Measurements from ENCODE around the gene ABI3.

ABI3 gene

DNA sequence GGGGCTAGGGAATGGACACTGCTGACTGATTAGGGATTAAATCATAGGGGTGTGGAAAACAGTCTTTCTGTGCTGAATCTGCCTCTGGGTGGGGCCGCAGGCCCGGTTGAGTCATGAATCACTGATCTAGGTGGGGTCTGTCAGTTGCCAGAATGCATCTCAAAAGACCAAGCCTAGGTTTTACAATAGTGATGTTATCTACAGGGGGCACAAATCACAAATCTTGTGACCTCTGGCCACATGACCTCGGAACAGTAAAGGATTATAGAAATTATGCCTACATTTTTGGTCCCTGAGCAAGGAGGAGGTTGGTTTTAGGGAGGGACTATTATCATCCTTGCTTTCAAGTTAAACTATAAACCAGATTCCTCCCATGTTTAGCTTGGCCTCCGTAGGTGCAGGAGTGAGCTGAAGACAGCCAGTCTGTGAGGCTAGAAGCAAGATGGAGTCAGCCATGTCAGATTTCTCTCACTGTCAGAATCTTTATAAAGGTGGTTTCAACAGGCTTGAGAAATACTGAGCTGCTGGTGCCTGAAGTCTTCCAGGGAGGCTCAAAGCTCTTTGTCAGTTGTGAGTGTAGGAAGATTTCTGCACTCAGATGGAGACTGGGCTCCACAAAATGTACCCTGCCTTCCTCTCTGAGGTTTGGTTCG lies 13.0 kb upstream of the ABI3 start:
- DNase-seq, result peak; percentile 11

DNA sequence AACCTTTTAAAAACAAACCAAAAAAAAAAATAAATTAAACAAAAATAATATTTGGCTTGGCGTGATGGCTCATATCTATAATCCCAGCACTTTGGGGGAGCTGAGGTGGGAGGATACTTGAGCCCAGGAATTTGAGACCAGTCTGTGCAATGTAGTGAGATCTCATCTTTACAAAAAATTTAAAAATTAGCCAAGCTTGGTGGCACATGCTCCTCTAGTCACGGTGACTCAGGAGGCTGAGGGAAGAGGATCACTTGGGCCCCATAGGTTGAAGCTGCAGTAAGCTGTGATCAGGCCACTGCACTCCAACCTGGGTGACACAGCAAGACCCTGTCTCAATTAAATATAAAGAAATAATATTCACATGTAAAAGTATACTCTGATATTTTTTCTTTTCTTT lies 12.3 kb upstream of the ABI3 start:
- DNase-seq, result no peak

DNA sequence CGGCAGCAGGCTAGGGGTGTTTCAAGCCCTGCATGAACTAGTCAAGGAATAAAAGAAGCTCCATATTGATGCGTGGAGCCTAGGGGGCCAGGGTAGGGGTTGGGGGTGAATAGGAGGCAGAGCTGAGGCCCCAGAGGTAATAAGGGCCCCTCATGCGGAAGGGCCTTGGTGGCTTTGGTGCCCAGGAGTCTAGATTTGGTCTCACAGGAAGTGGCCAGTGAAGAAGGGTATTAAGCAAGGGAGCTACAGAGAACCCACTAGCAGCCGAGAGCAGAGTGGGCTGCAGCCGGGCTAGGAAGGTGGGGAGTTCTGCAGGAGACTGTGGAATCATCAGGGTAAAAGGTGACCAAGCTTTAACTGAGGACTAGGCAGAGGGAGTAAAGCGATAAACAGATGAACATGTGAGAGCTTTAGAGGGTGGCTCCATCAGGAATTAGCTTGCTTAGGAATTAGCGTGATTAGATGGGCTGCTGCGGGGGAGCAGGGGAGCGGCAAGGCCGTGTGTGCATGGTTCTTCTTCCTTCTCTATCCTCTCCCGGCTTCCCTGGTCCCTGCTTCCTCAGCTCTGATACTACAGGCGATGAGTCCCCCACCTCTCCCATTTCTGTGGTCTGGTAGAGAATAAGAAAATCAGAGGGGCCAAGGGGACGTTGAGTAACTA lies 10.0 kb upstream of the ABI3 start:
- DNase-seq, result no peak

DNA sequence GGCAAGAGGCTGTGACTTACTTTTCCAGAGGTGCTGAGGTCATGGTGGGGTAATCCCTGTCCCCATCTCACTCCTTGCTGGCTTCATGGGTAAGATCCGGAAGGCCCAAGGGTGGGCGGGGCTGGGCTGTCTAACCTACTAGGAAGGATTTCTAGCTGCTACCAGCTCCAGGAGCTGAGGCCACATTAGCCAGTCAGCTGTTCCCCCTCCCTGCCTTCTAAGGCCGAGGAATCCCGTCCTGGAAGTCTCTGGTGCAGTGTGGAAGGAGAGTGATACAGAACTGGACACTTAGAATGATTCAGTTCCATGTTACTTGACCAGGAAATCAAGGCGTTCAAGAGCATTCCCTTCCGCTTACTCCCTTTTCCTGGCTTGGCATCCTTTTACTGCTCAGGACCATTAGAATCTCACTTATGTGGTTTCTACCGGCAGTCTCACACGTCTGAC lies 9.0 kb upstream of the ABI3 start:
- DNase-seq, result peak; percentile 80

DNA sequence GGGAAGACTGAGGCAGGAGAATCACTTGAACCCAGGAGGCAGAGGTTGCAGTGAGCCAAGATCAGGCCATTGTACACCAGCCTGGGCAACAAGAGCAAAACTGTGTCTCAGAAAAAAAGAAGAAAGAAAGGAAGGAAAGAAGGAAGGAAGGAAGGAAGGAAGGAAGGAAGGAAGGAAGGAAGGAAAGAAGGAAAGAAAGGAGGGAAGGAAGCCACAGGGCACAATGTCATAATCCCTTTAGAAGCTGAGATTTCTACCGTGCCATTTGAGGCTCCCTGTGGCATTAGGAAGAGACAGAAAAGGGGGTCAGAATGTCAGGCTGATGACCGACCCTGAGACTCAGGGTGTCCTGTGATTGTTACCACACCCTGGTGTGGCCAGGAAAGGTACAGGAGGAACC lies 6.7 kb upstream of the ABI3 start:
- no peak for DNase-seq

DNA sequence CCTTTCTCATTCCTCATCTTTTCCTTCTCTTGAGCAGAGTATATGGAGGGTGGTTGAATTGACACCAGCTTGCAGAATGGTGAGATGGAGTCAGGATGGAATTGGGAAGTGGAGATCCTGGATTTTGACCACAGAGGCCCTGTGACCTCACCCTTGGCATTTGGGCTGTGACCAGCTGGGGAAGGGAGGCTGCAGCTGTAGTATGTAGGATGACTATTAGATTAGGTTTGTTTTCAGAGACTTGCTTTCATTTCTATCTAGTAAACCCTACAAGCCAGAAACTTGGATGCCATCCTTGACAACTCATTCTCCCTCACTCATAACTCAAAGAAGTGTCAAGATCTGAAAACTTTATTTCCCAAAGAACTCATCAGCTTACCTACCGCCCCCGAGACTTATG lies 6.0 kb upstream of the ABI3 start:
- peak; percentile 18 for DNase-seq

DNA sequence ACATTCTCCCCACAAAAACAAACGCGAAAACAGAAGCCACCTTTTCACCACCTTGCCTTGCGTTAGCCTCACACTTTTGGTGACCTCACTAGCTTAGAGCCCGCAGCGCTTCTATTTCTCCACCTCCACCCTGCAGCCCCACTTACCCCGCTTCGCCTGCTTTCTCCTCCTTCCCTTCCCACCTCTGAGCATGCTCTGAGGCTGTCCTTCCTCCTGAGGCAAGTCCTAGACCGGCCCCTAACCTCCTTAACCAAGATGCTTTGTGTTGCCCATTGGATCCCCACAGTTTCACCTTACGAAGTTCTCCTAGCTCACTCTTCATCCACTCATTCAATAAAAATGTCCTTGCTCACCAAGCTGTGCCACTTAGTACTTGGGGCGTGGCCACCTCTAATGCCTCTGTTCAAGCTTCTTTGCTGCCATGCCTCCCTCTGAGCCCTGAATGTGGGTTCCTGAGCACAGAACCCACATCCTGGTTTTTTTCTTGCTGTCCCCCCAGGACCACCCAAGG lies 1.4 kb upstream of the ABI3 start:
- DNase-seq, result no peak

DNA sequence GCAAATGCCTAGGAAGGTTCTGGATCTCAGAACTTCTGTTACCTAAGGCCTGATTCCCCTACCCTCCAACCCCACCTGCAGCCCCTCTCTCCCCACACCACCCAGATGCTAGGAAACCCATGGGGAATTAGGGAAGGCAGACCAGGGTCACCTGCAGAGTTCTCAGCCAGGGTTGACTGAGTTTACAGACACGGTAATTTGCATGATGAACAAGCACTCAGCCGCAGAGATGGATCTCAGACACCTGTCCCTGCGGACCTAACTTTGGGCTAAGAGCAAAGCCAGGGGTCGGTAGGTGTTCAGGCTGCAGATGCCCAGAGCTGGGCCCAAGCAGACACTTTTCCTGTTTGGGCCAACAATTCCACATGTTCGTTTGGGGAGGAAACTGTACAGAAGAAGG lies 2.9 kb downstream of the ABI3 start:
- no peak for DNase-seq

DNA sequence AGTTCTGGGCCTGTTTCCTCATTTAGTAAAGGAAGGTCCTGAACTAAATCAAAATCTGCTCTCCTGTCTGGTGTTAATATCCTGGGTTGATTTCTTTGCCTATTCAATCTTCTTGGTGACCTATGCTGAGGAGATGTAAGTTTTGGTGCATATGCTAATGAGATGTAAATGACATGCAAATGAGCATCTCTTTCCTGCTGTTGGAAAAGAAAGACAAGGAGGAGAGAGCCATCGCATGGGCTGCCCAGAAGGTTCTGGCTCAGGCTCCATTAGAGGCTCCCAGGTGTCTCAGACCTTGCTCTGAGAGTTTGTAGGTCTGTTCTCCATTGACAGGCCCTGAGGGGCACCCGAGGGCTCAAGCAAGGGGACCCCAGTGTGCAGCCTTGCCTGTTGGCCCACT lies 3.3 kb downstream of the ABI3 start:
- DNase-seq, result no peak

DNA sequence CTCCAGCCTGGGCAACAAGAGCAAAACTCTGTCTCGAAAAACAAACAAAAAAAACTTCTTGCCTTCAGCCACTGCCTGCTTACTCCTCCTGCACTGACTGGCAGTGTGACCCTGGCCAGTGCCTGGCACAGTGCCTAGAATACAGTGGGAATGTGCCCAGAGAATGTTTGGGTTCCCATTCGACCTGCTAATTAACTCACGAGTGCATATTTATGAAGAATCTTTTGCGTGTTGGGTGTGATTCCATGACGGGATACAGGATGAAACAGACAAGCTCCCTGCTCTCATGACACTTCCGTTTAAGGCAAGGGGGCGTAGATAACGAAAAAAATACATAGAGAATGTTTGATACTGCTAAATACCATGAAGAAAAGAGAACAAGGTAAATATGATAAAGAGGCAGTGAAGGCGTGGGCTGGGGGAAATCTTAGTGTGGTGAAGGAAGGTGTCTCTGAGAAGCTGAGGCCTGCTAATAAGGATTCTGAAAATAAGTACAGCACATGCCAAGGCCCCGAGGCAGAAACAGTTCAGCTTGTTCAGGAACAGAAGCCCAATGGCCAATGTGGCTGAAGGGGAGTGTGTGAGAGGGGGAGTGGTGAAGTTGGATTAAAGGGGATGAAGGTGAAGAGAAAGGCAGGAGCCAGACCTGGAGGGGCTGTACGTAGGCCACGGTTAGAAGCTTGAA lies 4.3 kb downstream of the ABI3 start:
- DNase-seq, result no peak

DNA sequence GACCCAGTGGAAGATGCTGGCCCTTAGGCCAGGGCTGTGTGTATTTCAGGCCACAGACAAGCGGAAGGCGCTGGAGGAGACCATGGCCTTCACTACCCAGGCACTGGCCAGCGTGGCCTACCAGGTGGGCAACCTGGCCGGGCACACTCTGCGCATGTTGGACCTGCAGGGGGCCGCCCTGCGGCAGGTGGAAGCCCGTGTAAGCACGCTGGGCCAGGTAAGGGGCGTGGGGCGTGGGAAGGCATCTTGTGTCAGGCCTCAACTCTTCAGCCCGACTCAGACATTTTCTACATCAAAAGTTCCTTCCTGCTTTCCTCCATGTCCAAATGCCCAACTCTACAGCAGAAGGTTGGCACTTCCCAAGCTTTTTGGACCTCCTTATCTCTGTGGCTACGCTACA lies 6.0 kb downstream of the ABI3 start:
- DNase-seq, result no peak

DNA sequence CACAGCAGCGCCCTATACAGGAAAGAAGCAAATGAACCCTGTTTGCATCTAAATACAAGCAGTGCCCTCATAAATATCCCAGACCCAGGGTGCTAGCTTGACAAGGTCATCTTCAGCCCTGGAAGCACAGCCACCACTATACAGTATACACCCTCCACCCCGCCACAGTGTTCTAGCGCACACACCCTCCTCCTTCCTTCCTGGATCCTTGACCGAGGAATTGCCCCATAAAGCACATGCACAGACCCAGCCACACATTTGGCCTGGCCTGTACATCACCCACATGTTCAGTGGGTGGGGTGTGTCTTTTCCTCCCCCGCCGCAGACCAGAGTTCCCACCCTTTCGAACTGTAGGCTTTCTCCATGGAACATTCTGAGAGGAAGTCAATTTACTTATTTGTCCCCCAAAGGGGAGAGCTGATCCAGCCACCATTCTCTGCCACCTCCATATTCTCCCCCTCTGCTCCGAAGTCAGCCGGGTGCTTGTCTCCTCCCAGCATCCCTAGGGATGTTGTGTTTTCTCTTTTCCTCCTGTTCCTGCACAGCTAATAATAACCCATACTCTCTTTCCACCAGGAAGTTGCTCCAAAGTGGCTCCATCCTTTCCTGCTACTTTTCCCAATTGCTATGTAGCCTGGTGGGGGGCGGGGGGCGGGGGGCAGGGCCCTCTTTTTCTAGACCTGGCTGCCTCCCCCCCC lies 6.6 kb downstream of the ABI3 start:
- DNase-seq, result no peak

DNA sequence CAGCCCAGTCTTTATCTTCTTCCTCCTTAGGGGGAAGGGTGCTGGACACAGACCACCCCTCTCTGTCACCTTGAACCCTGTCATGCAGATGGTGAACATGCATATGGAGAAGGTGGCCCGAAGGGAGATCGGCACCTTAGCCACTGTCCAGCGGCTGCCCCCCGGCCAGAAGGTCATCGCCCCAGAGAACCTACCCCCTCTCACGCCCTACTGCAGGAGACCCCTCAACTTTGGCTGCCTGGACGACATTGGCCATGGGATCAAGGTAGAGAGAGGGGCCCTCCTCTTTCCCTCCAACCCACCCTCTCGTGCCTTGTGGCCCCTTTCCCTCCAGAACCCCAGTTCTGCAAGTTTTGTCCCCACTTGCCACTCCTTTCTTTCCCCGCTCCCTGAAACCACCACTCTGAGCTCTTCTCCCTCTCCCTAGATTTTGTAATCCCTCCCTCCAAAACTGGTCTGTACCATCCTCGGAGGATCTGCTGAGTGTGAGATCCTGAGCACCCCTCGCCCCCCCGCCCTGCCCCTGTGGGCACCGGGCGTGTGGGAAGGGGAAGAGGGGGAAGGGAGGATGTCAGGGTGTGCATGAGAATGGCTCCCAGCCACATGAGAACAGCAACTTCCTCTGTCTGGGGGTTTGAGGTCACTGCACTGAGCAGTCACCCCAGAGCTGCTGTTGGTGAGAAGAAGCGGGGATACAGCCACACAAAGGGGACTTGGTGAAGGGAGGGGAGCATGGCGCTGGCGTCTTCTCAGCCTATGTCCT lies 7.3 kb downstream of the ABI3 start:
- DNase-seq, result no peak

DNA sequence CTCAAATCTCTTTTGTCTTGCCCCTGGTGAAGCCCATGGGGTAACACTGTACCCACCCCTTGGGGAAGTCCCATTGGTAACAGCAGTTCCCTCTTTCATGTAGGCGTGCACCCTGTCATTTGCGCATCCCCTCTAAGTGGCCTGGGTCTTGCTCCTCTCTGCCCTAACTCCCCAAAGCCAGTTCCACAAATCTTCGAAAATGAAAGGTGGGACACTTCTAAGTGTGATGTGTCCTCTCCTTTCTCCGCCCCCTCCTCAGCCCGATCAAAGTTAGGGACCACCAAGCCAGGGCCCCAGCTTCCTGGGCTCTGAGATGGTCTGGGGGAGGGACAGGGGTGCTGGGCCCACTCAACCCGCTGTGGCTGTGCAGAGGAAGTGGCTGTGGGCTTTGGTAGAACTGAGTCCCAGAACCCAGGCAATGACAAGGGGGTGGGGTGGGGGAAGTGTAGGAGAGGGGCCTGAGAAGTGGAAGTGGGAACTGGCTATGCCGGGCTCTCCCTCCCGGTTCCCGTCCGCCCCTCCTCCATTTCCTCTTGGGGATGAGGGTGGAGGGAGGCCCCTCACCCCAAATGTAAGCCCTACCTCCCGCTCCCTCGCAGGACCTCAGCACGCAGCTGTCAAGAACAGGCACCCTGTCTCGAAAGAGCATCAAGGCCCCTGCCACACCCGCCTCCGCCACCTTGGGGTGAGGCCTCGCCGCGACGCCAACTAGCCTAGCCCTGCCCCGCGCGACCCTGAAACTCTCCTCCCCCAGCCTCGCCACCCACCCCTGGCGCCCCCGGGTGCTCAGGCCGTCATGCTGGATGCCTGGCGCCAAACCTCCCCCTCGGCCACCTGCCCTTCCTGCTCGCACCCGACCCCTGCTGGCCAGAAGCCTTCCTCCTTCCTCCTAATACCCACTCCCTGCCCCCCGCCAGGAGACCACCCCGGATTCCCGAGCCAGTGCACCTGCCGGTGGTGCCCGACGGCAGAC lies 8.7 kb downstream of the ABI3 start:
- DNase-seq, result no peak

DNA sequence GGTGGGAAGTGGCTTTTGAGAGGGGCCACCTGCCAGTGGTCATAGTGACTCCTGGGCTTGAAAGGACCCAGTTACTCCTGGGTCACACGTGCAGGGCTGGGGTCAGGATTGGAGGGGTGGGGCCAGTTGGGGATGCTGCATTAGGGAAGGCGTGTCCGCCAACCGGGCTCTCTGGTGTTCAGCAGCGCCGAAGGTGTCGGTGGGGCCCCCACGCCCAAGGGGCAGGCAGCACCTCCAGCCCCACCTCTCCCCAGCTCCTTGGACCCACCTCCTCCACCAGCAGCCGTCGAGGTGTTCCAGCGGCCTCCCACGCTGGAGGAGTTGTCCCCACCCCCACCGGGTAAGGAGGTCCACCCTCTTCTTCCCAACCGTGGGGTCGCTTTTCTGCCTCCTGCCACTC lies 9.5 kb downstream of the ABI3 start:
- DNase-seq, result no peak

DNA sequence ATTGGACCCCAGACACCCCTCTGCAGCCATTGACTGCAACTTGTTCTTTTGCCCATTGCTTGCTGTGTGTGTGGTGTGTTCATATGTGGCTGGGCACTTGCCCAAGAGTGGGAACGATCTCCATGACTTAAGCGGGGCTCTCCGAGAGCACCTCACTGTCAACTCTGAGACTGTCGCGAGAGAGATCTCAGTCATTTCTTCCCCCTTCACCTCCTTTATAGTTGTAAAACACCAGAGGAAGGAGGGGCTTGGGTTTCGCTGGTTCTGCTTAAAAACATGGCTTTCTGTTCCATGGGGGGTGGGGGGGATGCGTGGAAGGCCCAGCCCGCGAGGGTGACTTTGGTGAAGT lies 12.6 kb downstream of the ABI3 start:
- DNase-seq, result no peak

DNA sequence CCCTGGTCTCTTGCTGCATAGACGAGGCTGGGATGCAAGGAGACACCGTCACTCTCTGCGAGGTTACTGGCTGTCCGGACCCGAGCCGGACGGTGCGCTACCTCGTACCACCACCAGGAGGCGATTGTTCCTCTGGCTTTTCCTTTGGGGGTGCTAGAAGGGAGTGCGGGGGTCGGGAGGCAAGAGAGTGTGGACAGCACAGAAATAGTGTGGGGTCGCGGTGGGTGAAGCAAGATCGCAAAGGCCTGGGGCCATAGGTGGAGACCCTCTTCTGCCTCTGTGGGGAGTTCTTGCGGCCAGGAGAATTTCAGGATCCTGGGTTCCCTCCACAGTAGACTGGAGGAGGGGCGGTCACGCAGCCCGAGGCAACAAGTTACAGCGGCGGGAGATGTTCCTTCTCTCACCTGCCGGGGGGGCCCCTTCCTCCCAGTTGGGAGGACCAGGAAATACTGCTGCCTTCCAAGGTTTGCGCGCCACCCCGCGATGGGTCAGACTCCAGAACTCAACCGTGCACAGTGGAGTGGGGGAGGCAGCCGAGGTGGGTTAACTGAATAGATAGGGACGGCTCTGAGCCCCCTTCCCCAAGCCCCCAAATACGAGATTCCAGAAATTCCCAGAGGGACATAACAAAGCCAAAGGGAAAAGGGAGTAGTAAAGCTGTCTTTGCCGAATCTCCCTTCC lies 13.2 kb downstream of the ABI3 start:
- DNase-seq, result no peak

DNA sequence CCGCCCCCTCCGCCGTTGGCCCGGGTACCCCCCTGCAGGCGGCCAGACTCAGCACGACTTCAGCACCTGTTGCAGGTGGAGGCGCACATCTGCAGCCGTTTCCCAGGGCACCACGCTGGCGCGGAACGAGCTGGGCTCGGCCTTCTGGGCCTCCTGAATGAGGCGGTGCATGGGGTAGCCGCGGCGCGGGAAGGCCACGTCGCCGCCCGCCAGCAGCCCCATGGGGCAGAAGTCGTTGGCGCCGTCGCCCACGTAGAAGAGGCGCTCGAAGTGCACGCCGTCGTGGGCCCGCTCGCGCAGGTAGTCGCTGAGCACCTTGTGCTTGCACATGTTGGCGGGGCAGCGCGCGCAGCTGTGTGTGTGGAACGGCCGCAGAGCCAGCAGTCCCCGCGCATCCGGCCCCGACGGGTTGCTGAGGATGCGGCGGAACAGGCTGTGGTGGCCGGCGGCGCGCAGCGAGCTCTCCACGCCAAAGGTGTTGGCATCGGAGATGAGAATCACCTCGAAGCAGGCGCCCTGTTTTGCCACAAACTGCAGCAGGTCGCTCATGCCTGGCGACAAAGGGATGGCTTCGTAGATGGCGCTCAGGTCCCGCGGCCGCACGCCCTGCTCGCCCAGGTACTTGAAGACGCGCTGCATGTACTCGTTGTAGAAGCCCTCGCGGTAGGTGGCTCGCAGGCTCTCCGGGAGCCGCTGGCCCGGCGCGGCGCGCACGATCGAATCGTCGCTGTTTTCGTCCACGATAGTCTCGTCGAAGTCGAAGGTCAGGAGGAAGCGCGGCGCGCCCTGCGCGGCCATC lies 13.9 kb downstream of the ABI3 start:
- DNase-seq, result no peak

DNA sequence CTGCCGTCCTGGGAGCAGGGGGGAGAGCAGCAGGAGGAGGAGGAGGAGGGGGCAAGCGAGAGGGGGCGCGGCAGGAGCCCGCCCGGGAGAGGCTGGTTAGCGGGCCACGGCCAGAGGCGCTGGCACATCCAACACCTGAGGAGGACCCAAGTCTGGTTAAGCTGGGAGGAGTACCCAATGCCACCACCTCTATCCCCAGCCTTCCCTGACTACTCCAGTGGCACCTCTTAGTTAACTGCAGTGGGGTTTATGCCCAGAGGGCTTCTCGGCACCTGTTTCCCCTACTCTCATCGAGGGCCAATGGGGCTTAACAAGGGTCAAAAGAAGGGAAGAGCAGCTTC lies 14.5 kb downstream of the ABI3 start:
- no peak for DNase-seq

DNA sequence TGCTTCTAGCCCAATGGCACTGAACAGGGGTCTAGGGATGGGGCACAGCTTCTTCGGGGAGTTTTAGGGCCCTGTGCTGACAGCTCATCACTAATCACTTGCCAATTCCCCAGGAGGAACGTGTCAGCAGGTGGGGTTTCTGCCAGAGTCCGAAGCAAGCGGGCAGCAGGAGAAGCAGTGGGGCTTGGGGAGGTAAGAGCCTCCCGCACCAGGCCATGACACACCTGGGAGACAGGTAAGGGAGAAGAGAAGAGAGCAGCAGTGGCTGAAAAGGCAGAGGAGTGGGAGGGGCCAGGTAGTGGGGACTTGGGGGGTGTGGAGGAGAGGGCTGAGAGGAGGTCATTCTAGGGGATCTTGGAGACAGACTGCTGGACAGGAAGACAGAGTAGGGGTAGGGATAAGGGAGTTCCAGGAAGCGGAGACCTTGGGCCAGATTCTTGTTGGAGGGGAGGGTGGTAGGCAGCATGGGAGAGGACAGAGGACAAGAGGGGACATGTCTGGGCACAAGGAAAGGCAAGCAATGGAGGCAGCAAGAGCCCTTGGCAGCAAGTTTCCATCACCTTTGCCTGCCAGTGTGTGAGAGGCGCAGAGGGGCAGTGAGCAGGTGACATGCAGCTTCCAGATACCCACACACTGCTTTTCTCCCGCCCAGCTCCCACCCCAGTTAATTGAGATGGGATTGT lies 15.2 kb downstream of the ABI3 start:
- DNase-seq, result no peak

Data from NCI-H226 (cell line).